ENCODE measurements around the gene SDHA.
"Not testable (repeated sequence)": the region's sequence is repeated elsewhere in the genome, so short reads cannot be mapped to it uniquely, and the experiment has no call there.

DNA sequence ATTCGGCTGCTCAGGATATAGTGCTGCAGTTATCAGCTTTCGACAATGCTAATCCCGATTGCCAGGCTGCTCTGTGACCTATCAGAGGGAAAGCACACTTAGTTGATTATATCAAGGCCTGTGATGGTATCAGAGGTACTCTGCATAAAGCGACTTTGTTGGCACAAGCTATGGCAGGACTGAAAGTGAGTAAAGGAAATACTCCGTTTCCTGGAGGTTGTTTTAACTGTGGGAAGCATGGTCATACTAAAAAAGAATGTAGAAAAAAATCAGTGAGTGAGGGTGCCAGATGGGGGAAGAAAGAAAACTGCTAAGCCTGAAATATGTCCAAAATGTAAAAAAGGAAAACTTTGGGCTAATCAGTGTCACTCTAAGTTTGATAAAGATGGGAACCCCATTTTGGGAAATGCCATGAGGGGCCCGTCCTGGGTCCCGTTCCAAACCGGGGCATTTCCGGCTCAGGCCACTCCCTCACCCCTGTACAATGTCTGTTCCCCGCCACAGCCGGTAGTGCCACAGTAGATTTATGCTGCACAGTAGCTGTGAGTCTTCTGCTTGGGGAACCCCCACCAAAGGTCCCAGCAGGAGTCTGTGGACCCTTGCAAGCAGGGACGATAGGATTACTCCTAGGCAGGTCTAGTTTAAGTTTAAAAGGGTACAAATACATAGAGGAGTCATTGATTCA, 25.7 kb downstream of the SDHA start:
- TF ChIP-seq, protein P1, sequence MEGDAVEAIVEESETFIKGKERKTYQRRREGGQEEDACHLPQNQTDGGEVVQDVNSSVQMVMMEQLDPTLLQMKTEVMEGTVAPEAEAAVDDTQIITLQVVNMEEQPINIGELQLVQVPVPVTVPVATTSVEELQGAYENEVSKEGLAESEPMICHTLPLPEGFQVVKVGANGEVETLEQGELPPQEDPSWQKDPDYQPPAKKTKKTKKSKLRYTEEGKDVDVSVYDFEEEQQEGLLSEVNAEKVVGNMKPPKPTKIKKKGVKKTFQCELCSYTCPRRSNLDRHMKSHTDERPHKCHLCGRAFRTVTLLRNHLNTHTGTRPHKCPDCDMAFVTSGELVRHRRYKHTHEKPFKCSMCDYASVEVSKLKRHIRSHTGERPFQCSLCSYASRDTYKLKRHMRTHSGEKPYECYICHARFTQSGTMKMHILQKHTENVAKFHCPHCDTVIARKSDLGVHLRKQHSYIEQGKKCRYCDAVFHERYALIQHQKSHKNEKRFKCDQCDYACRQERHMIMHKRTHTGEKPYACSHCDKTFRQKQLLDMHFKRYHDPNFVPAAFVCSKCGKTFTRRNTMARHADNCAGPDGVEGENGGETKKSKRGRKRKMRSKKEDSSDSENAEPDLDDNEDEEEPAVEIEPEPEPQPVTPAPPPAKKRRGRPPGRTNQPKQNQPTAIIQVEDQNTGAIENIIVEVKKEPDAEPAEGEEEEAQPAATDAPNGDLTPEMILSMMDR (IDR thresholded peaks at IDR 0.05), result not testable (repeated sequence)
- TF ChIP-seq EP300 (IDR thresholded peaks at IDR 0.05; ENCODE audit: low read depth); POLR2A (IDR thresholded peaks at IDR 0.05); POLR2AphosphoS5 (IDR thresholded peaks at IDR 0.05): not testable (repeated sequence)
